GM12801 (cell line): Measurements from ENCODE around the gene ITIH5.

ENCODE experiments used
- CTCF ChIP-seq: IDR thresholded peaks from one replicate; pipeline ENCODE4 v1.5.1; 2011; ENCODE audit warnings: control low read depth; ENCODE audit not compliant: insufficient read length; ENCODE audit errors: extremely low read depth

The ITIH5 gene

GRCh38 chr10:7593063-7593462 is 73.7 kb downstream of the ITIH5 start:
- TF ChIP-seq CTCF, result no peak

- no peak for TF ChIP-seq CTCF
Measured at GRCh38 chr10:7592627-7593026, 74.1 kb downstream of the ITIH5 start.

GRCh38 chr10:7590271-7590670 is 76.5 kb downstream of the ITIH5 start:
- no peak for TF ChIP-seq CTCF

- TF ChIP-seq CTCF, result no peak
Measured at GRCh38 chr10:7589748-7590147, 77.0 kb downstream of the ITIH5 start.

GRCh38 chr10:7587865-7588188 is 78.9 kb downstream of the ITIH5 start:
- TF ChIP-seq CTCF, result no peak

GRCh38 chr10:7587168-7587864 is 79.5 kb downstream of the ITIH5 start:
- TF ChIP-seq CTCF, result no peak

- TF ChIP-seq CTCF, result no peak
Measured at GRCh38 chr10:7585228-7585627, 81.5 kb downstream of the ITIH5 start.

- no peak for TF ChIP-seq CTCF
Measured at GRCh38 chr10:7583626-7584025, 83.1 kb downstream of the ITIH5 start.
